Tibial artery (tissue), 4 donors: ENCODE results near the gene TRIM62.

Experiments
- DNase-seq, 2 donors: peaks; one replicate each; pipeline ENCODE4 v3.0.0-alpha.2; 2019
- H3K27ac ChIP-seq, 2 donors: fragments of 200-600 bp; sonication (generic) in 1 of 2; 1 replicate in 1 of 2; 2 replicates in 1 of 2; pipeline ENCODE4 v1.5.1; 2018 to 2019; ENCODE audit warnings: mild to moderate bottlenecking in 1 of 2
- H3K27me3 ChIP-seq, 2 donors: fragments of 200-600 bp; sonication (generic) in 1 of 2; one replicate each; pipeline versions ENCODE4 v1.5.1 to v1.6.0; 2016 to 2019
- H3K36me3 ChIP-seq, 3 donors: fragments of 200-600 bp; sonication (generic) in 2 of 3; one replicate each; pipeline ENCODE4 v1.5.1; 2016 to 2019; ENCODE audit warnings: mild to moderate bottlenecking in 2 of 3
- H3K4me1 ChIP-seq, 4 donors: fragments of 200-600 bp; sonication (generic) in 2 of 4; 1 replicate in 3 of 4; 2 replicates in 1 of 4; pipeline ENCODE4 v1.5.1; 2016 to 2019
- H3K4me3 ChIP-seq, 2 donors: fragments of 200-600 bp; sonication (generic) in 1 of 2; 1 replicate in 1 of 2; 2 replicates in 1 of 2; pipeline ENCODE4 v1.5.1; 2018 to 2019; ENCODE audit warnings: mild to moderate bottlenecking in 2 of 2
- H3K9me3 ChIP-seq, 3 donors: fragments of 200-600 bp; sonication (generic) in 1 of 3; one replicate each; pipeline ENCODE4 v1.5.1; 2016 to 2019
- intact Hi-C: fragments of 100-400 bp; cut with DNase I; formaldehyde crosslinking; loops from one replicate; pipeline ENCODE4 v1.15.0; 2023; ENCODE audit warnings: low total_unique reads
- TF ChIP-seq, protein P1 (sequence below), 2 experiments: fragments of 200-600 bp in 1 of 2; fragments of 450-650 bp in 1 of 2; IDR thresholded peaks; one replicate each; pipeline ENCODE4 v1.5.1; 2017 to 2019; ENCODE audit warnings: antibody characterized with exemption in 2 of 2, mild to moderate bottlenecking in 1 of 2, moderate library complexity in 1 of 2

The TRIM62 gene

DNA sequence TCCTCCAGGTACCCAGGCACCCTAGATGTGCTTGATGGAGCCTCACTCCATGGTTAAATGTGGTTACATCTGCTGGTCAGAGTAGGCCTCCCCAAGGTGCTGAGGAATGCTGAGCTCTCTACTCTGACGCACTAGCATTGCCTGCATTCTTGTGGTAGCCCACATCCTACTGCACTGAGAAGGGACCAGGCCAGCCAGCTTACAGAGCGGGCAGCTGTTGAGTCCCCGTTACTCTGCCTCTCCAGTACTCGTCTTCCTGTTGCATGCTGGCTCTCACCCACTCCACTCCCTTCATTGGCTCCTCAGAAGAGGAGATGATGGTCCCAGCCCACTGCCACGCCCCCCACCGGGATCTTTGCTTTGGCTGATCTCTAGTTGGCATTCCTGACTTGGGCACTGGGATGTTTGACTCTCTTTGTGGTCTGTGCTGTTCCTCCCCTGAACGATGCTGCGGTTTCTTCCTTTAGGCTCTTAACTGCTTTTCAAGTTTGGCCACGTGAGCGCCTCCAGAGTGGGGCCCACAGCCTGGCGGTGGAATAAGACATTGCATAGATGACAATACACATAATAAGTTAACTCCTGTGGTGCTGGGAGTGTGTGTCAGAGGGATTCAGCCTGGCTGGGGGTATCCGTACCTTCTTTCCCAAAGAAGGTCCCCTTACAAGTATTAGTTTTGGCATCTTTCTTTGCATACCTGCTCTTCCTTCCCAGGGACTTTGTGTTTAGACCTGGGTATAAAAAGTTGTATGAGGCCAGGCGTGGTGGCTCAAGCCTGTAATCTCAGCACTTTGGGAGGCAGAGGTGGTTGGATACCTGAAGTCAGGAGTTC lies 82.3 kb downstream of the TRIM62 start:
- Histone ChIP-seq H3K4me3 (no peak overlapping the region), H3K27me3 (no peaks in the 10 kb centered on the region), H3K36me3 (peaks cover 0 to 22% (median 0%) of the 10 kb centered on the region in 3 donors), H3K9me3 (no peaks in the 10 kb centered on the region), H3K4me1 (peaks cover 0 to 11% (median 0%) of the 10 kb centered on the region in 4 donors), H3K27ac (peak overlapping the region; percentile 22 to 24)
- intact Hi-C loops, result loop anchor here (10.0 kb wide), 1 partner anchor 515 kb away; no protein-coding TSS in a partner anchor
- peak in 1 of 2 donors; percentile 28 for DNase-seq
- TF ChIP-seq, protein P1, sequence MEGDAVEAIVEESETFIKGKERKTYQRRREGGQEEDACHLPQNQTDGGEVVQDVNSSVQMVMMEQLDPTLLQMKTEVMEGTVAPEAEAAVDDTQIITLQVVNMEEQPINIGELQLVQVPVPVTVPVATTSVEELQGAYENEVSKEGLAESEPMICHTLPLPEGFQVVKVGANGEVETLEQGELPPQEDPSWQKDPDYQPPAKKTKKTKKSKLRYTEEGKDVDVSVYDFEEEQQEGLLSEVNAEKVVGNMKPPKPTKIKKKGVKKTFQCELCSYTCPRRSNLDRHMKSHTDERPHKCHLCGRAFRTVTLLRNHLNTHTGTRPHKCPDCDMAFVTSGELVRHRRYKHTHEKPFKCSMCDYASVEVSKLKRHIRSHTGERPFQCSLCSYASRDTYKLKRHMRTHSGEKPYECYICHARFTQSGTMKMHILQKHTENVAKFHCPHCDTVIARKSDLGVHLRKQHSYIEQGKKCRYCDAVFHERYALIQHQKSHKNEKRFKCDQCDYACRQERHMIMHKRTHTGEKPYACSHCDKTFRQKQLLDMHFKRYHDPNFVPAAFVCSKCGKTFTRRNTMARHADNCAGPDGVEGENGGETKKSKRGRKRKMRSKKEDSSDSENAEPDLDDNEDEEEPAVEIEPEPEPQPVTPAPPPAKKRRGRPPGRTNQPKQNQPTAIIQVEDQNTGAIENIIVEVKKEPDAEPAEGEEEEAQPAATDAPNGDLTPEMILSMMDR (IDR thresholded peaks at IDR 0.05), result peak; percentile 14 to 18

DNA sequence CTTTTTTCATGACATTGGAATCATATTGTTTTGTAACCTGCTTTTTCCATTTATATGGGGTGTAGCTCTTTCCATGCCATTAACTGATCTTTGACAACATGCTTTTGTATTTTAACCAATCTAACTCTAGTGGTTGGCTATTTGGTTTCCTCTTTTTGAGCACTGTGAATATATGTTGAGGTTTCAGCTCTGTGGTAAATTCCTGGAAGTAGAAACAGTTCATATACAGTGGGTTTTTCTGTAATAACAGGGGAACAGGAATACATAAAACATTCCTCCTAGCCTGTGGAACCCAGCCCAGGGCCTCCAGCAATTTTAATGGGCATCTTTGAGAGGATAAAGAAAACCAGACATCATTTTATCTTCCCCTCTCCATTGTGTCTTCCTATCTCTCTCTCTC lies 83.5 kb downstream of the TRIM62 start:
- intact Hi-C loops, result loop anchor here (10.0 kb wide), 1 partner anchor 516 kb away; no protein-coding TSS in a partner anchor
- Histone ChIP-seq H3K27me3 (no peaks in the 10 kb centered on the region), H3K4me1 (peaks cover 0 to 11% (median 0%) of the 10 kb centered on the region in 4 donors), H3K4me3 (no peak overlapping the region), H3K27ac (no peak overlapping the region), H3K9me3 (no peaks in the 10 kb centered on the region), H3K36me3 (peaks cover 0 to 20% (median 0%) of the 10 kb centered on the region in 3 donors)
- DNase-seq, result no peak
- TF ChIP-seq, protein P1 (IDR thresholded peaks at IDR 0.05), result no peak

DNA sequence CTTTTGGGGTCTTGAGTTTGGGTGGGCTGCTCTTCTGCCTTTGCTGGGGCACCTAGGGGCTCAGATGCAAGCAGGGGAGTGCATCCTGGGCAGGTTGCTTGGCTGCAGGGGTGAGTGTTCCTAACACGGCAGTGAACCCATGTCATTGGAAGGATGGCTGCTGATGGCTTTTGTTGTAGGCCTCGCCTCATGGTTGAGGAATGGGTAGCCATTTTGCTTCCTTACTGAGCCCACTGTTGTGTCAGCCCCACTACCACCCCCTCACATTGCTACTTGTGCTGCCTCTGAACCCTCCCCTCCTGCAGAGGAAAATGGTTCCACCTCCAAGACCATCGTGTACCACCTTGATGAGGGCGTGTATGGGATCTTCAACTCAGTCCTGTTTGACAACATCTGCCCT lies 84.1 kb downstream of the TRIM62 start:
- intact Hi-C loops, result loop anchor here (10.0 kb wide), 1 partner anchor 517 kb away; no protein-coding TSS in a partner anchor
- Histone ChIP-seq H3K4me3 (no peak overlapping the region), H3K27ac (no peak overlapping the region), H3K36me3 (peaks cover 0 to 14% (median 0%) of the 10 kb centered on the region in 3 donors), H3K9me3 (no peaks in the 10 kb centered on the region), H3K4me1 (peaks cover 0 to 11% (median 0%) of the 10 kb centered on the region in 4 donors), H3K27me3 (no peaks in the 10 kb centered on the region)
- TF ChIP-seq, protein P1 (IDR thresholded peaks at IDR 0.05), result no peak
- DNase-seq, result no peak

DNA sequence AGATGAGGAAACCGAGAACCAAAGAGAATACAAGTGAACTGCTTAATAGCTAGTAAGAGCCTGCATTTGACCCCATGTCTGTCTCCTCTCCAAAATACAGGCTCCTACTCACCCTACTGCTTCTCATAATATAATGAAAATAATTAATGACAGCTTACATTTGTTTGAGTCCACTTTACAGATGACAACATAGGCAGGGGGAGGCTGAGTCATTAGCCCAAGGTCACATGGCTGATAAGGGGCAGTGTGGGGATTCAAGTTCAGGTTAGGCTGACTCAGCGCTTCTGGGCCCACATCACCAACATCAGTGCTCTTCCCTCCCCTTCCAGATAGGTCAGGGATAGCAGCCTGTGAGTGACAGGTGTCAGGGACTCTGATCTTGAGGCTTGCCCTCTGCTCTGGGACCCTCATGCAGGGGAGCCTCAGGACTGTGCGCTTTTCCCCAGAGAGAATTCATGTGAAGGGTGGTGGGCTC lies 84.7 kb downstream of the TRIM62 start:
- Histone ChIP-seq H3K4me3 (no peak overlapping the region), H3K9me3 (no peaks in the 10 kb centered on the region), H3K27ac (no peak overlapping the region), H3K27me3 (no peaks in the 10 kb centered on the region), H3K36me3 (peaks cover 0 to 8% (median 0%) of the 10 kb centered on the region in 3 donors), H3K4me1 (peaks cover 0 to 11% (median 0%) of the 10 kb centered on the region in 4 donors)
- DNase-seq, result no peak
- TF ChIP-seq, protein P1 (IDR thresholded peaks at IDR 0.05), result no peak
- intact Hi-C loops, result loop anchor here (10.0 kb wide), 1 partner anchor 518 kb away; no protein-coding TSS in a partner anchor

DNA sequence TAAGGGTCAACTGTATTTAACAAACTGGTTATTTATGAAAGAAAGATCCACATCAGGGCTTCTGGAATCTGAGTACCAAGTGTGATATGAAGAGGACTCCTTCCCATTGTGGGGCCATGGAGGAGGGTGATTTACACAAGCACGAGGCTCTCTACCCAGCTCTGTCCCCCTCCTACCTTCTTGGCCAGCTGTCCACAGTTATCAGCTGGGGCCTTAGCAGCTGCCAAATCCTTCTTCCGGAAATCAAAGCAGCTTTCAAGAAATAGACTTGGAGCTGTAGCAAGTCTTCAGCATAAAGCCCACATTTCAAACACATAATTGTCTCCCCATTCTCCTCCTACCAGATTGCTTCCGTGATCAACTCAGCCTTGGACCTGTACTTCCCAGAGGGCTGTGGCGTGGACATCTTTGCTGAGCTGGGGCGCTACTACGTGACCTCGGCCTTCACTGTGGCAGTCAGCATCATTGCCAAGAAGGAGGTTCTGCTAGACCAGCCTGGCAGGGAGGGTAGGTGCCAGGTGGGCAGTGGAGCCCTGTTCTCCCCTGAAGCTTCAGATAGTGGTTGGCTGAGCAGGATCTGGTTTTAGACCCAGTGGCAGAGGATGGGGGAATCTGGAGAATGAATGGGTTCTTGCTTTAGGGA lies 85.4 kb downstream of the TRIM62 start:
- intact Hi-C loops, result loop anchor here (10.0 kb wide), 1 partner anchor 518 kb away; no protein-coding TSS in a partner anchor
- H3K27ac ChIP-seq, result no peak overlapping the region
- H3K4me3 ChIP-seq, result no peak overlapping the region
- peaks cover 0 to 11% (median 0%) of the 10 kb centered on the region in 4 donors for H3K4me1 ChIP-seq
- no peak for DNase-seq
- H3K27me3 ChIP-seq, result no peaks in the 10 kb centered on the region
- H3K9me3 ChIP-seq, result no peaks in the 10 kb centered on the region
- H3K36me3 ChIP-seq, result peaks cover 0 to 5% (median 0%) of the 10 kb centered on the region in 3 donors
- TF ChIP-seq, protein P1 (IDR thresholded peaks at IDR 0.05), result no peak
